Body of pancreas (tissue), 4 donors: ENCODE results near the gene CCDC28B.

ENCODE experiments used
- CTCF ChIP-seq, 7 experiments: fragments of 450-650 bp in 4 of 7; fragments of 200-600 bp in 3 of 7; sonication (generic) in 3 of 7; IDR thresholded peaks; one replicate each; pipeline ENCODE4 v1.5.1; 2016 to 2019; ENCODE audit warnings: antibody characterized with exemption in 7 of 7
- POLR2A ChIP-seq, 3 donors: fragments of 450-650 bp; IDR thresholded peaks; one replicate each; pipeline ENCODE4 v1.6.1; 2016; ENCODE audit warnings: antibody characterized with exemption in 3 of 3, mild to moderate bottlenecking in 2 of 3

- TF ChIP-seq CTCF (IDR thresholded peaks at IDR 0.05): no peak
- no peak for TF ChIP-seq POLR2A (IDR thresholded peaks at IDR 0.05)
Measured at GRCh38 chr1:32232558-32233304, 32.3 kb downstream of the CCDC28B start.
